H1 (cell line): ENCODE results near the gene RTN4RL1. TPM values are rescaled to one million over a fixed set of nuclear protein-coding genes. Genes with fewer than 3 reads are reported as not detected.

Experiments used
- ASH2L ChIP-seq: fragments of 200-600, 300-600 bp; sonication (generic); IDR thresholded peaks from one replicate; pipeline ENCODE4 v1.7.1; 2017; ENCODE audit warnings: low read length
- NANOG ChIP-seq: IDR thresholded peaks from 2 replicates; pipeline ENCODE4 v1.6.1; 2011; ENCODE audit warnings: low read length, low read depth, mild to moderate bottlenecking, inconsistent platforms; ENCODE audit not compliant: insufficient read depth, poor library complexity, severe bottlenecking
- SIRT6 ChIP-seq: IDR thresholded peaks from one replicate; pipeline ENCODE4 v1.7.1; 2012; ENCODE audit warnings: low read length, inconsistent platforms
- SP1 ChIP-seq: IDR thresholded peaks from 2 replicates; pipeline ENCODE4 v1.6.1; 2011; ENCODE audit warnings: low read depth, low read length
- polyA plus RNA-seq, 7 experiments: library from polyadenylated mRNA; depleted of rRNA in 3 of 7; stranded (reverse) in 5 of 7; unstranded in 2 of 7; fragments of >200 nt in 5 of 7; fragments of 200-250 nt in 2 of 7; gene quantifications; 1 replicate in 5 of 7; 2 replicates in 1 of 7; 4 replicates in 1 of 7; pipeline versions ENCODE4 v1.2.1 to v1.2.3, GENCODE V29; 2011 to 2013; ENCODE audit warnings: missing spikeins in 2 of 7, mixed read lengths in 2 of 7
- total RNA-seq: library from RNA; stranded (reverse); fragmentation: NEBNext Ultra II Directional; extraction: Animal tissue kit (Norgen Biotek cat#: 25700); gene quantifications from 2 replicates; pipeline ENCODE4 v1.2.1, GENCODE V29; 2021

RTN4RL1 gene
- total and polyA plus RNA-seq, 2 of the 8 experiments (the other 6 are each of a cell fraction or from before 2014, with no cell fraction given), result 0.09 TPM; not detected in 1

- TF ChIP-seq NANOG (no peak), SP1 (no peak), ASH2L (no peak), SIRT6 (no peak)
- TF ChIP-seq, all 59 proteins: peak for 0
These were observed 49.6 kb downstream of the RTN4RL1 start (continued) for GRCh38 chr17:1975573-1975972.
